Measurements from ENCODE around the gene IL1R2.

GRCh38 chr2:102021779-102022178 lies 30.0 kb downstream of the IL1R2 start:
- TF ChIP-seq CTCF (IDR thresholded peaks at IDR 0.05) (no peak), POLR2A (IDR thresholded peaks at IDR 0.05) (no peak)

Data from Peyer's patch (tissue), 4 donors.